Caco-2 (cell line): ENCODE data around the gene DCDC1. TPM values are rescaled to one million over a fixed set of nuclear protein-coding genes. Genes with fewer than 3 reads are reported as not detected.

Experiments used
- BruUV-seq: library from RNA; stranded (reverse); fragments of 400-500 nt; replicated peaks from 2 replicates; lab custom pipeline; 2021; lab: Mats Ljungman, UMichigan
- CTCF ChIA-PET: fragments of 300-600 bp; sonication (Branson Sonifier 250); formaldehyde crosslinking; loops from one replicate; lab custom pipeline; 2022; ENCODE audit warnings: antibody characterized with exemption; lab: Charles Lee
- POLR2A ChIA-PET: fragments of 300-600 bp; sonication (Branson Sonifier 250); formaldehyde crosslinking; loops from one replicate; lab custom pipeline; 2022; ENCODE audit warnings: antibody characterized with exemption; lab: Charles Lee
- DNase-seq, 2 experiments: peaks; one replicate each; pipeline versions ENCODE4 v3.0.0 to v3.0.0-alpha.2; 2020 to 2022
- H3K27me3 ChIP-seq: replicated peaks from 2 replicates; pipeline ENCODE4 v1.6.0; 2011; ENCODE audit warnings: low read length; ENCODE audit not compliant: control insufficient read depth, insufficient read depth
- H3K36me3 ChIP-seq: 2 replicates; pipeline ENCODE4 v1.5.1; 2011; ENCODE audit warnings: low read length; ENCODE audit not compliant: control insufficient read depth, insufficient read depth
- H3K4me1 ChIP-seq: fragments of 250-450 bp; sonication (Bioruptor Pico); 2 replicates; pipeline ENCODE4 v1.5.1; 2020; ENCODE audit warnings: mild to moderate bottlenecking
- H3K4me3 ChIP-seq: 2 replicates; pipeline ENCODE4 v1.5.1; 2011; ENCODE audit warnings: low read depth, mild to moderate bottlenecking, control low read depth, low read length
- H3K9me3 ChIP-seq: fragments of 250-450 bp; sonication (Bioruptor Pico); 2 replicates; pipeline ENCODE4 v1.5.1; 2020; ENCODE audit warnings: mild to moderate bottlenecking, moderate library complexity
- H3K27ac Mint-ChIP-seq: one replicate; pipeline ENCODE4 v1.8.0; 2022; ENCODE audit warnings: mixed read lengths; ENCODE audit not compliant: unreplicated experiment
- H3K27me3 Mint-ChIP-seq: one replicate; pipeline ENCODE4 v1.8.0; 2022; ENCODE audit warnings: mixed read lengths; ENCODE audit not compliant: insufficient read depth, unreplicated experiment
- H3K36me3 Mint-ChIP-seq: one replicate; pipeline ENCODE4 v1.8.0; 2022; ENCODE audit warnings: mild to moderate bottlenecking, mixed read lengths; ENCODE audit not compliant: insufficient read depth, unreplicated experiment
- H3K4me1 Mint-ChIP-seq: one replicate; pipeline ENCODE4 v1.8.0; 2022; ENCODE audit warnings: low read depth, mixed read lengths; ENCODE audit not compliant: unreplicated experiment
- H3K4me3 Mint-ChIP-seq: one replicate; pipeline ENCODE4 v1.8.0; 2022; ENCODE audit warnings: mild to moderate bottlenecking, moderate library complexity, mixed read lengths; ENCODE audit not compliant: unreplicated experiment
- H3K9me3 Mint-ChIP-seq: one replicate; pipeline ENCODE4 v1.8.0; 2022; ENCODE audit warnings: mixed read lengths; ENCODE audit not compliant: unreplicated experiment
- CTCF ChIP-seq, 2 experiments: fragments of 200-600 bp in 1 of 2; IDR thresholded peaks; 1 replicate in 1 of 2; 2 replicates in 1 of 2; pipeline versions ENCODE4 v1.5.1 to v1.8.0; 2011 to 2022; ENCODE audit warnings: antibody characterized with exemption in 1 of 2, control low read depth in 1 of 2, inconsistent platforms in 1 of 2, low read depth in 1 of 2, low read length in 1 of 2, mild to moderate bottlenecking in 1 of 2, moderate library complexity in 1 of 2; ENCODE audit not compliant: insufficient read depth in 1 of 2, severe bottlenecking in 1 of 2, unreplicated experiment in 1 of 2
- intact Hi-C: fragments of 100-400 bp; cut with micrococcal nuclease; formaldehyde crosslinking; loops from one replicate; pipeline ENCODE4 v1.10.0; 2022; ENCODE audit not compliant: unreplicated experiment
- total RNA-seq: library from RNA; stranded (reverse); gene quantifications from 2 replicates; pipeline ENCODE4 v1.2.3, GENCODE V29; 2022

Gene DCDC1
- total RNA-seq, 1 experiment from 2014 or later, result not detected

GRCh38 chr11:31417357-31417756 lies 47.8 kb upstream of the DCDC1 start:
- H3K27me3 Mint-ChIP-seq, result no peaks in the 10 kb centered on the region
- H3K4me1 Mint-ChIP-seq, result no peaks in the 10 kb centered on the region
- no peak overlapping the region for H3K27ac Mint-ChIP-seq
- Histone ChIP-seq H3K4me3 (no peak overlapping the region), H3K27me3 (no peaks in the 10 kb centered on the region), H3K36me3 (no peaks in the 10 kb centered on the region), H3K4me1 (no peaks in the 10 kb centered on the region), H3K9me3 (no peaks in the 10 kb centered on the region)
- H3K36me3 Mint-ChIP-seq, result no peaks in the 10 kb centered on the region
- BruUV-seq, result no TSS peak
- DNase-seq, result no peak
- ChIA-PET CTCF (no interaction called here), POLR2A (no interaction called here)
- no peaks in the 10 kb centered on the region for H3K9me3 Mint-ChIP-seq
- intact Hi-C loops, result no loop called here
- no peak for TF ChIP-seq CTCF (IDR thresholded peaks at IDR 0.05; ENCODE audit: insufficient read depth in 1 of 2, low read depth in 1 of 2, low read length in 1 of 2, severe bottlenecking in 1 of 2, unreplicated experiment in 1 of 2)
- H3K4me3 Mint-ChIP-seq, result no peak overlapping the region

- CTCF ChIA-PET, result no interaction called here
- intact Hi-C loops, result no loop called here
- BruUV-seq, result no TSS peak
- H3K27ac Mint-ChIP-seq, result no peak overlapping the region
- Histone ChIP-seq H3K9me3 (peaks cover 3% of the 10 kb centered on the region; the same call in 1 of the 2 replicates), H3K4me3 (no peak overlapping the region), H3K4me1 (no peaks in the 10 kb centered on the region), H3K36me3 (no peaks in the 10 kb centered on the region), H3K27me3 (no peaks in the 10 kb centered on the region)
- H3K4me1 Mint-ChIP-seq, result no peaks in the 10 kb centered on the region
- TF ChIP-seq CTCF (IDR thresholded peaks at IDR 0.05; ENCODE audit: insufficient read depth in 1 of 2, low read depth in 1 of 2, low read length in 1 of 2, severe bottlenecking in 1 of 2, unreplicated experiment in 1 of 2), result no peak
- H3K9me3 Mint-ChIP-seq, result no peaks in the 10 kb centered on the region
- H3K27me3 Mint-ChIP-seq, result no peaks in the 10 kb centered on the region
- POLR2A ChIA-PET, result no interaction called here
- H3K36me3 Mint-ChIP-seq, result no peaks in the 10 kb centered on the region
- no peak overlapping the region for H3K4me3 Mint-ChIP-seq
- no peak for DNase-seq
Measured at GRCh38 chr11:31415435-31415834, 45.9 kb upstream of the DCDC1 start.

GRCh38 chr11:31414338-31414737 lies 44.8 kb upstream of the DCDC1 start:
- H3K27ac Mint-ChIP-seq, result no peak overlapping the region
- H3K27me3 Mint-ChIP-seq, result no peaks in the 10 kb centered on the region

More at GRCh38 chr11:31414338-31414737, 44.8 kb upstream of the DCDC1 start:
- Histone ChIP-seq H3K4me1 (no peaks in the 10 kb centered on the region), H3K36me3 (no peaks in the 10 kb centered on the region), H3K4me3 (no peak overlapping the region), H3K27me3 (no peaks in the 10 kb centered on the region), H3K9me3 (peaks cover 5% of the 10 kb centered on the region; the same call in 1 of the 2 replicates)
- H3K4me1 Mint-ChIP-seq, result no peaks in the 10 kb centered on the region
- no peaks in the 10 kb centered on the region for H3K36me3 Mint-ChIP-seq
- DNase-seq, result no peak
- intact Hi-C loops, result no loop called here
- no TSS peak for BruUV-seq
- ChIA-PET CTCF (no interaction called here), POLR2A (no interaction called here)
- H3K4me3 Mint-ChIP-seq, result no peak overlapping the region
- TF ChIP-seq CTCF (IDR thresholded peaks at IDR 0.05; ENCODE audit: insufficient read depth in 1 of 2, low read depth in 1 of 2, low read length in 1 of 2, severe bottlenecking in 1 of 2, unreplicated experiment in 1 of 2), result no peak
- H3K9me3 Mint-ChIP-seq, result no peaks in the 10 kb centered on the region
